Epithelial cell of proximal tubule (primary cell): ENCODE results near the gene HHIPL1. TPM values are rescaled to one million over a fixed set of nuclear protein-coding genes. Genes with fewer than 3 reads are reported as not detected.

Source experiments
- DNase-seq: peaks from one replicate; pipeline ENCODE4 v3.0.0-alpha.2; 2011; ENCODE audit warnings: low read depth
- H3K4me3 ChIP-seq: 2 replicates; pipeline ENCODE4 v1.5.1; 2011; ENCODE audit warnings: low read depth, mild to moderate bottlenecking, low read length
- total RNA-seq: library from RNA; depleted of rRNA; stranded (reverse); fragments of >200 nt; gene quantifications from 2 replicates; pipeline ENCODE4 v1.2.3, GENCODE V29; 2015
- TF ChIP-seq, protein P1 (sequence below): conservative IDR thresholded peaks from 2 replicates; pipeline ENCODE4 v1.5.1; 2012; ENCODE audit warnings: low read depth, mild to moderate bottlenecking, low read length

The HHIPL1 gene
- total RNA-seq, 1 donor from 2014 or later: 4.9 TPM

DNA sequence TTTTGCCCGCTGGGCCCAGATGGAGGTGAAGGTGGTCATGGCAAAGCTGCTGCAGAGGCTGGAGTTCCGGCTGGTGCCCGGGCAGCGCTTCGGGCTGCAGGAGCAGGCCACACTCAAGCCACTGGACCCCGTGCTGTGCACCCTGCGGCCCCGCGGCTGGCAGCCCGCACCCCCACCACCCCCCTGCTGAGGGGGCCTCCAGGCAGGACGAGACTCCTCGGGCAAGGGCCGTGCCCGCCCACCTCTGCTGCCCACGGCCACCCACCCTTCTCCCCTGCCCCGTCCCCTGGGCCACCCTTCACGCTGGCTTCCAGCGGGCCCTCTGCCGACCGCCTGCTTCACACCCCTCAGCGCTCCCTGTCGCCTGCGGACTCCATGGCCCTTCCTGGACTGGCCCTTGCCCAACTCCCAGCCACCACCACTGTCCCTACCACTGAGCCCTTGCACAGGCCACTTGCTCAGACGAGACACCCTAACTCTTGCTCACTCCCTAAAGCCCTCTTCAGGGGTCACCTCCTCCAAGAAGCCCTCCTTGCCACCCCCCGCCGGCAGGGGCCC is 81.7 kb downstream of the HHIPL1 start:
- TF ChIP-seq, protein P1, sequence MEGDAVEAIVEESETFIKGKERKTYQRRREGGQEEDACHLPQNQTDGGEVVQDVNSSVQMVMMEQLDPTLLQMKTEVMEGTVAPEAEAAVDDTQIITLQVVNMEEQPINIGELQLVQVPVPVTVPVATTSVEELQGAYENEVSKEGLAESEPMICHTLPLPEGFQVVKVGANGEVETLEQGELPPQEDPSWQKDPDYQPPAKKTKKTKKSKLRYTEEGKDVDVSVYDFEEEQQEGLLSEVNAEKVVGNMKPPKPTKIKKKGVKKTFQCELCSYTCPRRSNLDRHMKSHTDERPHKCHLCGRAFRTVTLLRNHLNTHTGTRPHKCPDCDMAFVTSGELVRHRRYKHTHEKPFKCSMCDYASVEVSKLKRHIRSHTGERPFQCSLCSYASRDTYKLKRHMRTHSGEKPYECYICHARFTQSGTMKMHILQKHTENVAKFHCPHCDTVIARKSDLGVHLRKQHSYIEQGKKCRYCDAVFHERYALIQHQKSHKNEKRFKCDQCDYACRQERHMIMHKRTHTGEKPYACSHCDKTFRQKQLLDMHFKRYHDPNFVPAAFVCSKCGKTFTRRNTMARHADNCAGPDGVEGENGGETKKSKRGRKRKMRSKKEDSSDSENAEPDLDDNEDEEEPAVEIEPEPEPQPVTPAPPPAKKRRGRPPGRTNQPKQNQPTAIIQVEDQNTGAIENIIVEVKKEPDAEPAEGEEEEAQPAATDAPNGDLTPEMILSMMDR: no peak
- no peak overlapping the region for H3K4me3 ChIP-seq
- DNase-seq: no peak

DNA sequence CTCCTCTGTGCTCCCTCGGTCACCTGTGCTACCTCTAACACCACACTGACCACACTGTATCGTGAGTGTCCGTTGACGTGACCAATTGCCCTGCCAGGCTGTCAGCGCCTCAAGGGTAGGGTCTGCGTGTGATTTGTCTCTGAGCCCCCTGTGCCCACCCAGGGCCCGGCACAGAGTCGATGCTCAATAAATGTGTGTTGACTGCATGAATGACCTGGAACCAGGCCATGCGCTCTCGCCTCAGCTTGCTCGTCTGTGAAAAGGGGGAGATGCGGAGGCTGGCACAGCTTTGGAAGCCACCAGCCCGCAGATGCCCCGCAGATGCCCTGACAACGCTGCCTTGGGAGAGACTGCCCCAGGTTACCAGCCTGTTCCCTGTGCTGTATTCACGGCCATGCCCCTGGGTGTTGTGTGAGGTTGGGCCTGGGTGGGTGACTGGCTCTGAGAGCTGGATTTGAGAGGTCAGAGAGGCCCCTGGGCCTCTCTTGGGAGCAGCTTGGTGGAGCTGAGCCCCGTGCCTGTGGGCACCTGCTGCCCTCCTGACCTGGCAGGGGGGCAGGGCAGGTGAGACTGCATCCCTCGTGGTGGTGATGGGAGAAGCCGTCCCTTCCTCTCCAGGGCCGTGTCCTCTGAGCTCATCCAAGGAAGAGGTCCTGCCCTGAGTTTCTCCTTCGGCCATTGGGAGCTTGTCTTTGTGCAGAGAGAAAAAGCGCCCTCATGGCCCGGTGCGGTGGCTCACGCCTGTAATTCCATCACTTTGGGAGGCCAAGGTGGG is 82.4 kb downstream of the HHIPL1 start:
- no peak for DNase-seq
- TF ChIP-seq, protein P1: no peak

DNA sequence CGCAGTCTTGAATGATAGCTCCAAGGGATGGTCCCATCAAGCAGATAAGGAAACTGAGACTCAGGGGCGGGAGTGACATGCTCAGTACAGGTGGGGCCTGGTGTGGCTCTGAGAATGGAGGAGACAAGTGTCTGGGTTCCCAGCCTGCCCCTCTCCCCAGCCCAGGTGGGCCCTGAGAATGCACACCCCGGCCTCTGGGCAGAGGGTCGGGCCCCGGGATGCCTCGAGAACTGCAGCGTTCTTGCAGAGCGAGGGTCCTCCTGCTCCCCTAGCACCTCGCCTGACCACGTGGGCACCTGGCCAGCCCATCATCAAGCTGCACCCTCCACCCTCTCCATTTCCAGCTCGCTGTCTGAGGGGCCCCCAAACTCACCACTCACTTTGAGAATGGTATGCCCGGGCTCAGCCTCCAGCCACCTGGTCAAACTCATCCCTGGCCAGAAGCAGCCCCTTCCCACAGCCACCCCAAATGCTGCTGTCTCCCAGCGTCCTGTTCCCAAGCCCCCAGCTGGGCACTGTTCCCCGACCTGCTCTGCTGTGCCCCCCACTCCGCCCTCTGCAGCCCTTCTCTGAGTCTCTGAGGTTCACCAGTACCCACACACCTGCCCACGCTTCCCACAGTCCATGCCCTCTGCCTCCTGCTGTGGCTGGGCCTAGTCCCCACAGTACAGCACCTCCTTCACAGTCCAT is 83.4 kb downstream of the HHIPL1 start:
- DNase-seq: no peak
- TF ChIP-seq, protein P1: no peak
- H3K4me3 ChIP-seq: no peak overlapping the region

More for the DNA sequence above, 82.4 kb downstream of the HHIPL1 start:
- no peak overlapping the region for H3K4me3 ChIP-seq

DNA sequence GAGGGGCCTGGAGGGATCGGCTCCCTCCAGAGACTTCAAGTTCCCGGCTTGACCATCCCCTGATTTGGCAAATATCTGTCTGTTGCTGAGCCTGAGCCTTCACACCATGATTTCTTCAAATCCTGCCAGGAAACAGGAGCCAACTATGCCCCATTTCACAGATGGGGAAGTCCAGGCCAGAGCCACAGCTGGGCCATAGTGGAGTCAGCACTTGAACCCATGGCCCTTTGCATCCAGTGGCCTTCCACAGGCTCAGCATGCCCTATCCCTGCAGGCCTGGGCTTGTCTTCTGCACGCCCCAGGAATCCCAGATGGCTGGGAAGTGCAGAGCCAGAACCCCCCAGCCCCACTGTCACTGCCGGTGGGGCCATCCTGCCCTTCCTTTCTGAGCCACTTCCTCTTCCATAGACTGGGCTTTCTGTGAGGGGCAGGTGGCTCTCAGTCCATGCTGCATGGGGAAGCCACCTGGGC is 84.1 kb downstream of the HHIPL1 start:
- no peak for DNase-seq
- TF ChIP-seq, protein P1: no peak

More for the DNA sequence above, 84.1 kb downstream of the HHIPL1 start:
- no peak overlapping the region for H3K4me3 ChIP-seq

Other genes starting within 250 kb of the HHIPL1 start
- 44.3 and 48.5 TPM in 2 replicates for gene SETD3, start 164.3 kb upstream of the HHIPL1 start, total RNA-seq
- gene CCNK, start 163.7 kb upstream of the HHIPL1 start, total RNA-seq: 8.4 and 11.3 TPM in 2 replicates
- 29.6 and 34.8 TPM in 2 replicates for gene CCDC85C, start 40.9 kb upstream of the HHIPL1 start, total RNA-seq
- under 0.01 TPM in 1 of 2 replicates, not detected in the other for gene CYP46A1, start 39.2 kb downstream of the HHIPL1 start, total RNA-seq
- gene EML1, start 148.3 kb downstream of the HHIPL1 start, total RNA-seq: 10.1 and 25.1 TPM in 2 replicates